A549 (cell line): ENCODE measurements around the gene CHRNA4.

Experiments
- BHLHE40 ChIP-seq: IDR thresholded peaks from 2 replicates; pipeline ENCODE4 v1.6.1; 2012; ENCODE audit warnings: low read depth, low read length, inconsistent platforms
- CHD2 ChIP-seq: fragments of 150-350 bp; IDR thresholded peaks from 2 replicates; pipeline ENCODE4 v1.6.1; 2014; ENCODE audit warnings: low read length; ENCODE audit not compliant: partially characterized antibody
- CTCF ChIP-seq: fragments of >200 bp; sonication (Bioruptor Twin); formaldehyde crosslinking; IDR thresholded peaks from 3 replicates; pipeline ENCODE4 v1.5.1; 2016
- EP300 ChIP-seq, 2 experiments: fragments of >200 bp; sonication (Bioruptor Twin); formaldehyde crosslinking; IDR thresholded peaks; 2 replicates in 1 of 2; 3 replicates in 1 of 2; pipeline ENCODE4 v1.6.1; 2016 to 2017
- GATA3 ChIP-seq: IDR thresholded peaks from 2 replicates; pipeline ENCODE4 v1.6.1; 2012; ENCODE audit warnings: borderline replicate concordance
- HDAC2 ChIP-seq: fragments of 200-600 bp; sonication (generic); IDR thresholded peaks from 2 replicates; pipeline ENCODE4 v1.6.1; 2016
- HMGXB4 ChIP-seq: fragments of 250-450 bp; sonication (Bioruptor Pico); IDR thresholded peaks from 2 replicates; pipeline ENCODE4 v1.5.0; 2021; ENCODE audit warnings: mild to moderate bottlenecking, moderate library complexity, borderline replicate concordance
- HOXA7 ChIP-seq: fragments of 250-450 bp; sonication (Bioruptor Pico); IDR thresholded peaks from 2 replicates; pipeline ENCODE4 v1.5.0; 2020; ENCODE audit warnings: mild to moderate bottlenecking, moderate library complexity
- MAX ChIP-seq: IDR thresholded peaks from 2 replicates; pipeline ENCODE4 v1.6.1; 2012
- MYC ChIP-seq: IDR thresholded peaks from 2 replicates; pipeline ENCODE4 v1.6.1; 2012; ENCODE audit warnings: mild to moderate bottlenecking, inconsistent platforms, low read length, improper control_type of control experiment, borderline replicate concordance
- NFE2L2 ChIP-seq: fragments of 150-350 bp; conservative IDR thresholded peaks from 2 replicates; pipeline ENCODE4 v1.6.1; 2014; ENCODE audit warnings: low read length
- NR3C1 ChIP-seq: fragments of >200 bp; sonication (Bioruptor Twin); formaldehyde crosslinking; IDR thresholded peaks from 3 replicates; pipeline ENCODE4 v1.6.1; 2017
- RAD21 ChIP-seq, 2 experiments: fragments of >200 bp in 1 of 2; sonication (Bioruptor Twin) in 1 of 2; formaldehyde crosslinking in 1 of 2; IDR thresholded peaks in 1 of 2; conservative IDR thresholded peaks in 1 of 2; 2 replicates in 1 of 2; 3 replicates in 1 of 2; pipeline ENCODE4 v1.6.1; 2012 to 2018; ENCODE audit warnings: inconsistent platforms in 1 of 2
- RCOR1 ChIP-seq: fragments of 150-350 bp; IDR thresholded peaks from 2 replicates; pipeline ENCODE4 v1.6.1; 2014; ENCODE audit warnings: antibody characterized with exemption, low read length, low read depth

GRCh38 chr20:63360850-63361518, at the start of gene CHRNA4:
- TF ChIP-seq CTCF (no peak), HDAC2 (no peak), HMGXB4 (no peak), GATA3 (no peak), MAX (no peak), NR3C1 (no peak), BHLHE40 (no peak), HOXA7 (CRISPR knock-in tag) (no peak), RAD21 (conservative IDR thresholded peaks at IDR 0.05 in 1 of 2, IDR thresholded peaks at IDR 0.05 in 1 of 2) (no peak), MYC (no peak), NFE2L2 (no peak), EP300 (IDR thresholded peaks at IDR 0.05) (no peak), RCOR1 (no peak), CHD2 (no peak)
